HCT116 (cell line): Measurements from ENCODE around the gene R3HCC1L. TPM values are rescaled to one million over a fixed set of nuclear protein-coding genes. Genes with fewer than 3 reads are reported as not detected.

ENCODE experiments used
- ATAC-seq: fragments of 200-7000 bp; cut with Tn5 transposase; 2 replicates; pipeline ENCODE4 v1.9.1; 2020; ENCODE audit warnings: mild to moderate bottlenecking, moderate library complexity
- BruUV-seq: library from RNA; stranded (reverse); fragments of 400-500 nt; replicated peaks from 2 replicates; lab custom pipeline; 2021; lab: Mats Ljungman, UMichigan
- CTCF ChIA-PET: fragments of 300-600 bp; sonication (Branson Sonifier 250); formaldehyde crosslinking; loops from one replicate; lab custom pipeline; 2021; ENCODE audit warnings: antibody characterized with exemption; lab: Charles Lee
- POLR2A ChIA-PET: fragments of 300-600, 350-600 bp; sonication (Branson Sonifier 250); formaldehyde crosslinking; loops from one replicate; lab custom pipeline; 2021; ENCODE audit warnings: antibody characterized with exemption; lab: Charles Lee
- RAD21 ChIA-PET, 2 experiments: fragments of 300-600 bp; sonication (Branson Sonifier 250); formaldehyde crosslinking; loops; one replicate each; lab custom pipeline; 2023; ENCODE audit warnings: low total read pairs in 2 of 2; ENCODE audit not compliant: uncharacterized antibody in 2 of 2, unreplicated experiment in 2 of 2, low non-redundant PET in 1 of 2; lab: Charles Lee
- DNase-seq: peaks from one replicate; pipeline ENCODE4 v3.0.0-alpha.2; 2010; ENCODE audit warnings: low read depth, low spot score
- H2AFZ ChIP-seq: fragments of 200-600 bp; shearing (Covaris generic), sonication (generic); 2 replicates; pipeline ENCODE4 v1.6.1; 2017; ENCODE audit warnings: low read depth, mixed run types, mixed read lengths, antibody characterized with exemption, low read length; ENCODE audit not compliant: poor library complexity, severe bottlenecking
- H3K27ac ChIP-seq: 2 replicates; pipeline ENCODE4 v1.5.1; 2012; ENCODE audit warnings: low read depth, low read length
- H3K27me3 ChIP-seq: fragments of 200-600 bp; sonication (generic); 2 replicates; pipeline ENCODE4 v1.6.1; 2016; ENCODE audit warnings: mixed run types, low read length, mixed read lengths; ENCODE audit not compliant: insufficient read depth
- H3K36me3 ChIP-seq, 2 experiments: fragments of 200-500 bp in 1 of 2; fragments of 200-600 bp in 1 of 2; sonication (Bioruptor generic) in 1 of 2; sonication (generic) in 1 of 2; 2 replicates each; pipeline versions ENCODE4 v1.5.1 to v1.6.1; 2014 to 2016; ENCODE audit warnings: low read length in 2 of 2, inconsistent platforms in 1 of 2, mixed read lengths in 1 of 2, mixed run types in 1 of 2; ENCODE audit not compliant: insufficient read depth in 2 of 2, control insufficient read depth in 1 of 2
- H3K4me1 ChIP-seq, 2 experiments: fragments of 200-600 bp in 1 of 2; sonication (generic) in 1 of 2; 2 replicates each; pipeline versions ENCODE4 v1.5.1 to v1.6.1; 2012 to 2017; ENCODE audit warnings: low read length in 2 of 2, inconsistent platforms in 1 of 2, mild to moderate bottlenecking in 1 of 2, mixed read lengths in 1 of 2, mixed run types in 1 of 2, moderate library complexity in 1 of 2; ENCODE audit not compliant: insufficient read depth in 2 of 2, control insufficient read depth in 1 of 2
- H3K4me2 ChIP-seq: fragments of 200-600 bp; sonication (generic); 2 replicates; pipeline ENCODE4 v1.6.1; 2017; ENCODE audit warnings: mixed run types, low read length, mixed read lengths
- H3K4me3 ChIP-seq, 2 experiments: fragments of 200-600 bp in 1 of 2; sonication (generic) in 1 of 2; replicated peaks in 1 of 2; 2 replicates each; pipeline ENCODE4 v1.5.1; 2011 to 2016; ENCODE audit warnings: low read length in 2 of 2, control low read depth in 1 of 2, low read depth in 1 of 2, mild to moderate bottlenecking in 1 of 2, mixed read lengths in 1 of 2, mixed run types in 1 of 2
- H3K79me2 ChIP-seq: fragments of 200-600 bp; sonication (generic); 2 replicates; pipeline ENCODE4 v1.6.1; 2017; ENCODE audit warnings: mild to moderate bottlenecking, mixed run types, low read length, moderate library complexity, mixed read lengths; ENCODE audit not compliant: insufficient read depth
- H3K9ac ChIP-seq: fragments of 200-600 bp; sonication (generic); 2 replicates; pipeline ENCODE4 v1.6.1; 2016; ENCODE audit warnings: low read length, mixed read lengths
- H3K9me2 ChIP-seq: fragments of 200-600 bp; sonication (generic), shearing (Covaris generic); 2 replicates; pipeline ENCODE4 v1.6.1; 2017; ENCODE audit warnings: mixed run types, mild to moderate bottlenecking, moderate library complexity; ENCODE audit not compliant: insufficient read depth
- H3K9me3 ChIP-seq, 2 experiments: fragments of 200-500 bp in 1 of 2; fragments of 200-600 bp in 1 of 2; sonication (Bioruptor generic) in 1 of 2; sonication (generic) in 1 of 2; 2 replicates each; pipeline ENCODE4 v1.6.1; 2014 to 2017; ENCODE audit warnings: low read length in 2 of 2, mixed read lengths in 2 of 2, inconsistent platforms in 1 of 2, low read depth in 1 of 2, mild to moderate bottlenecking in 1 of 2, mixed run types in 1 of 2, moderate library complexity in 1 of 2; ENCODE audit not compliant: control insufficient read depth in 1 of 2, insufficient read depth in 1 of 2
- H4K20me1 ChIP-seq: fragments of 200-600 bp; sonication (generic), shearing (Covaris generic); 2 replicates; pipeline ENCODE4 v1.6.1; 2017; ENCODE audit warnings: mixed run types, mild to moderate bottlenecking, moderate library complexity; ENCODE audit not compliant: insufficient read depth
- EZH2phosphoT487 ChIP-seq: fragments of 200-600 bp; IDR thresholded peaks from 2 replicates; pipeline ENCODE4 v1.6.1; 2018; ENCODE audit warnings: antibody characterized with exemption, borderline replicate concordance
- RAD21 ChIP-seq: IDR thresholded peaks from 2 replicates; pipeline ENCODE4 v1.6.1; 2012; ENCODE audit warnings: low read depth, mild to moderate bottlenecking
- SIN3A ChIP-seq: IDR thresholded peaks from 2 replicates; pipeline ENCODE4 v1.6.1; 2012; ENCODE audit warnings: low read depth
- SRF ChIP-seq: IDR thresholded peaks from 2 replicates; pipeline ENCODE4 v1.6.1; 2012; ENCODE audit warnings: low read depth
- TCF7L2 ChIP-seq: IDR thresholded peaks from 2 replicates; pipeline ENCODE4 v1.7.0; 2011; ENCODE audit warnings: borderline replicate concordance, inconsistent platforms; ENCODE audit not compliant: insufficient read depth, insufficient read length; ENCODE audit errors: extremely low read depth
- YY1 ChIP-seq: IDR thresholded peaks from 2 replicates; pipeline ENCODE4 v1.6.1; 2011; ENCODE audit warnings: low read length, low read depth, moderate library complexity, mild to moderate bottlenecking; ENCODE audit not compliant: insufficient replicate concordance; ENCODE audit errors: extremely low read depth
- intact Hi-C: fragments of 100-400 bp; cut with micrococcal nuclease; formaldehyde crosslinking; loops from 2 replicates; pipeline ENCODE4 v1.10.0; 2022
- total RNA-seq: library from RNA; stranded (reverse); gene quantifications from one replicate; pipeline ENCODE4 v1.2.1, GENCODE V29; 2021; ENCODE audit not compliant: unreplicated experiment

Gene R3HCC1L
- total RNA-seq, 1 experiment from 2014 or later = 9.3 TPM

GRCh38 chr10:98209441-98209840 lies 75.0 kb downstream of the R3HCC1L start:
- Histone ChIP-seq H3K36me3 (peaks cover 3 to 6% of the 10 kb centered on the region in 2 experiments; a peak in 2 of 4 replicates), H3K27me3 (no peaks in the 10 kb centered on the region), H2AFZ (no peak overlapping the region), H3K9me3 (no peaks in the 10 kb centered on the region), H3K9me2 (no peaks in the 10 kb centered on the region), H3K27ac (no peak overlapping the region), H3K9ac (no peak overlapping the region), H3K4me3 (no peak overlapping the region), H3K4me2 (no peak overlapping the region), H3K4me1 (no peaks in the 10 kb centered on the region), H3K79me2 (no peaks in the 10 kb centered on the region), H4K20me1 (no peaks in the 10 kb centered on the region)
- no TSS peak for BruUV-seq
- intact Hi-C loops = no loop called here
- DNase-seq (no peak), ATAC-seq (no peak)
- ChIA-PET POLR2A (no interaction called here), CTCF (no interaction called here), RAD21 (no interaction called here)
- TF ChIP-seq EZH2phosphoT487 (no peak), RAD21 (no peak), TCF7L2 (no peak), SIN3A (no peak)

- Histone ChIP-seq H3K4me3 (no peak overlapping the region), H3K9me2 (0 out of 2 replicates have a peak, but pooled peaks cover 2% of the 10 kb centered on the region), H3K36me3 (peaks cover 3 to 6% of the 10 kb centered on the region in 2 experiments; a peak in 2 of 4 replicates), H3K27ac (no peak overlapping the region), H3K9me3 (no peaks in the 10 kb centered on the region), H3K79me2 (peaks cover 5% of the 10 kb centered on the region; the same call in 1 of the 2 replicates), H2AFZ (no peak overlapping the region), H3K4me2 (no peak overlapping the region), H4K20me1 (no peaks in the 10 kb centered on the region), H3K27me3 (no peaks in the 10 kb centered on the region), H3K9ac (no peak overlapping the region), H3K4me1 (no peaks in the 10 kb centered on the region)
- TF ChIP-seq SRF = no peak
- TF ChIP-seq YY1 = no peak
- no TSS peak for BruUV-seq
- ATAC-seq (no peak), DNase-seq (no peak)
- ChIA-PET CTCF (no interaction called here), POLR2A (no interaction called here), RAD21 (no interaction called here)
- intact Hi-C loops = no loop called here
Observed at GRCh38 chr10:98212196-98212595, 77.7 kb downstream of the R3HCC1L start.
